Upper lobe of left lung (tissue), 4 donors: ENCODE results near the gene RIIAD1.

ENCODE experiments used
- POLR2A ChIP-seq, 4 donors: fragments of 450-650 bp; IDR thresholded peaks; one replicate each; pipeline ENCODE4 v1.5.1; 2016 to 2017; ENCODE audit warnings: antibody characterized with exemption in 4 of 4, mild to moderate bottlenecking in 2 of 4
- POLR2AphosphoS5 ChIP-seq, 2 donors: sonication (generic); formaldehyde crosslinking; IDR thresholded peaks; one replicate each; pipeline ENCODE4 v1.5.1; 2017; ENCODE audit warnings: antibody characterized with exemption in 2 of 2
- TF ChIP-seq, protein P1 (sequence below), 6 experiments: fragments of 450-650 bp in 4 of 6; fragments of 200-600 bp in 2 of 6; sonication (generic) in 2 of 6; IDR thresholded peaks; one replicate each; pipeline ENCODE4 v1.5.1; 2016 to 2019; ENCODE audit warnings: antibody characterized with exemption in 6 of 6

DNA sequence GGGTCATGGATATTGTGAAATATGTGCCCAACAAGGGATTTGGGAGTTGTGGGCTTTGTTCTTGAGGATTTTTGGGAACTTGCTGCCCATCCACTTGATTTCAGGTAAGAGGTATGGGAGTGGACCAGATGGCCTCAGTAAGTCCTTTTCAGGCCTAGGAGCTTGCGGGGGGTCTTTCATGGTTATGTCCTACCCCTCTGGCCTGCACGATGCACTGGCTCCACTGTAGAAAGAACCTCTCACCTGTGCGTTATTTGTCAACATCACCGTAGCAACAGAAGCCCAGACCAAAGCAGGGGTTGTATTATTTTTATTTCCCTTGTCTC, 8.6 kb downstream of the RIIAD1 start:
- TF ChIP-seq, protein P1, sequence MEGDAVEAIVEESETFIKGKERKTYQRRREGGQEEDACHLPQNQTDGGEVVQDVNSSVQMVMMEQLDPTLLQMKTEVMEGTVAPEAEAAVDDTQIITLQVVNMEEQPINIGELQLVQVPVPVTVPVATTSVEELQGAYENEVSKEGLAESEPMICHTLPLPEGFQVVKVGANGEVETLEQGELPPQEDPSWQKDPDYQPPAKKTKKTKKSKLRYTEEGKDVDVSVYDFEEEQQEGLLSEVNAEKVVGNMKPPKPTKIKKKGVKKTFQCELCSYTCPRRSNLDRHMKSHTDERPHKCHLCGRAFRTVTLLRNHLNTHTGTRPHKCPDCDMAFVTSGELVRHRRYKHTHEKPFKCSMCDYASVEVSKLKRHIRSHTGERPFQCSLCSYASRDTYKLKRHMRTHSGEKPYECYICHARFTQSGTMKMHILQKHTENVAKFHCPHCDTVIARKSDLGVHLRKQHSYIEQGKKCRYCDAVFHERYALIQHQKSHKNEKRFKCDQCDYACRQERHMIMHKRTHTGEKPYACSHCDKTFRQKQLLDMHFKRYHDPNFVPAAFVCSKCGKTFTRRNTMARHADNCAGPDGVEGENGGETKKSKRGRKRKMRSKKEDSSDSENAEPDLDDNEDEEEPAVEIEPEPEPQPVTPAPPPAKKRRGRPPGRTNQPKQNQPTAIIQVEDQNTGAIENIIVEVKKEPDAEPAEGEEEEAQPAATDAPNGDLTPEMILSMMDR (IDR thresholded peaks at IDR 0.05): no peak
- no peak for TF ChIP-seq POLR2AphosphoS5 (IDR thresholded peaks at IDR 0.05)
- no peak for TF ChIP-seq POLR2A (IDR thresholded peaks at IDR 0.05)
